Vagina (tissue), 2 donors: ENCODE results near the gene NOP14. TPM values are rescaled to one million over a fixed set of nuclear protein-coding genes. Genes with fewer than 3 reads are reported as not detected.

Experiments
- DNase-seq, 2 donors: peaks; one replicate each; pipeline ENCODE4 v3.0.0-alpha.2; 2017; ENCODE audit errors: extremely low spot score in 2 of 2
- H3K27ac ChIP-seq: fragments of 200-600 bp; sonication (generic); one replicate; pipeline ENCODE4 v1.5.1; 2019
- H3K27me3 ChIP-seq: fragments of 200-600 bp; sonication (generic); one replicate; pipeline ENCODE4 v1.5.1; 2019
- H3K36me3 ChIP-seq, 2 donors: fragments of 200-600 bp; sonication (generic); one replicate each; pipeline ENCODE4 v1.5.1; 2017 to 2019
- H3K4me1 ChIP-seq: fragments of 200-600 bp; sonication (generic); one replicate; pipeline ENCODE4 v1.5.1; 2019
- H3K4me3 ChIP-seq, 2 donors: fragments of 200-600 bp; sonication (generic); 1 replicate in 1 of 2; 2 replicates in 1 of 2; pipeline ENCODE4 v1.5.1; 2016 to 2019
- H3K9me3 ChIP-seq: fragments of 200-600 bp; sonication (generic); one replicate; pipeline ENCODE4 v1.5.1; 2019
- CTCF ChIP-seq, 3 experiments: fragments of 450-650 bp in 2 of 3; fragments of 200-600 bp in 1 of 3; sonication (generic) in 1 of 3; IDR thresholded peaks; one replicate each; pipeline ENCODE4 v1.5.1; 2017 to 2019; ENCODE audit warnings: antibody characterized with exemption in 3 of 3, mild to moderate bottlenecking in 2 of 3, moderate library complexity in 2 of 3
- POLR2A ChIP-seq, 2 donors: fragments of 450-650 bp; IDR thresholded peaks; one replicate each; pipeline ENCODE4 v1.6.1; 2017; ENCODE audit warnings: antibody characterized with exemption in 2 of 2, mild to moderate bottlenecking in 2 of 2, moderate library complexity in 2 of 2
- POLR2AphosphoS5 ChIP-seq, 2 donors: sonication (generic); formaldehyde crosslinking; IDR thresholded peaks; one replicate each; pipeline ENCODE4 v1.9.0; 2017; ENCODE audit warnings: antibody characterized with exemption in 2 of 2, mild to moderate bottlenecking in 2 of 2, low read depth in 1 of 2; ENCODE audit not compliant: insufficient read depth in 1 of 2
- intact Hi-C: fragments of 100-400 bp; cut with DNase I; formaldehyde crosslinking; loops from one replicate; pipeline ENCODE4 v1.15.1; 2023
- total RNA-seq: library from RNA; depleted of rRNA; stranded (reverse); fragments of >200 nt; gene quantifications from one replicate; pipeline ENCODE4 v1.2.3, GENCODE V29; 2016

NOP14 gene
- total RNA-seq, 1 donor from 2014 or later: 18.9 TPM

- Histone ChIP-seq H3K27ac (no peak overlapping the region), H3K27me3 (no peaks in the 10 kb centered on the region), H3K9me3 (no peaks in the 10 kb centered on the region), H3K4me3 (no peak overlapping the region), H3K36me3 (peaks cover 0 to 78% of the 10 kb centered on the region in 2 donors), H3K4me1 (peaks cover 11% of the 10 kb centered on the region)
- no peak for DNase-seq
- TF ChIP-seq CTCF (IDR thresholded peaks at IDR 0.05) (no peak), POLR2A (IDR thresholded peaks at IDR 0.05) (no peak), POLR2AphosphoS5 (IDR thresholded peaks at IDR 0.05; ENCODE audit: insufficient read depth in 1 of 2, low read depth in 1 of 2) (no peak)
- intact Hi-C loops: no loop called here
Observed at GRCh38 chr4:2925931-2926860, 37.0 kb downstream of the NOP14 start.

- H3K4me3 ChIP-seq: no peak overlapping the region
- DNase-seq: no peak
- intact Hi-C loops: no loop called here
- TF ChIP-seq POLR2AphosphoS5 (IDR thresholded peaks at IDR 0.05; ENCODE audit: insufficient read depth in 1 of 2, low read depth in 1 of 2): no peak
- TF ChIP-seq CTCF (IDR thresholded peaks at IDR 0.05): no peak
- no peak for TF ChIP-seq POLR2A (IDR thresholded peaks at IDR 0.05)
- peaks cover 11% of the 10 kb centered on the region for H3K4me1 ChIP-seq
- peaks cover 0 to 74% of the 10 kb centered on the region in 2 donors for H3K36me3 ChIP-seq
- H3K9me3 ChIP-seq: no peaks in the 10 kb centered on the region
- no peak overlapping the region for H3K27ac ChIP-seq
- H3K27me3 ChIP-seq: no peaks in the 10 kb centered on the region
Observed at GRCh38 chr4:2925496-2925895, 37.7 kb downstream of the NOP14 start.

- intact Hi-C loops: no loop called here
- H3K27ac ChIP-seq: no peak overlapping the region
- H3K4me1 ChIP-seq: peaks cover 11% of the 10 kb centered on the region
- TF ChIP-seq CTCF (IDR thresholded peaks at IDR 0.05): no peak
- TF ChIP-seq POLR2AphosphoS5 (IDR thresholded peaks at IDR 0.05; ENCODE audit: insufficient read depth in 1 of 2, low read depth in 1 of 2): no peak
- no peak for TF ChIP-seq POLR2A (IDR thresholded peaks at IDR 0.05)
- peaks cover 0 to 74% of the 10 kb centered on the region in 2 donors for H3K36me3 ChIP-seq
- no peaks in the 10 kb centered on the region for H3K27me3 ChIP-seq
- H3K9me3 ChIP-seq: no peaks in the 10 kb centered on the region
- no peak overlapping the region for H3K4me3 ChIP-seq
- no peak for DNase-seq
Observed at GRCh38 chr4:2924765-2925301, 38.4 kb downstream of the NOP14 start.

- no peak overlapping the region for H3K4me3 ChIP-seq
- peaks cover 0 to 76% of the 10 kb centered on the region in 2 donors for H3K36me3 ChIP-seq
- intact Hi-C loops: no loop called here
- TF ChIP-seq POLR2AphosphoS5 (IDR thresholded peaks at IDR 0.05; ENCODE audit: insufficient read depth in 1 of 2, low read depth in 1 of 2) (no peak), POLR2A (IDR thresholded peaks at IDR 0.05) (no peak), CTCF (IDR thresholded peaks at IDR 0.05) (no peak)
- H3K9me3 ChIP-seq: no peaks in the 10 kb centered on the region
- no peak for DNase-seq
- peaks cover 11% of the 10 kb centered on the region for H3K4me1 ChIP-seq
- no peaks in the 10 kb centered on the region for H3K27me3 ChIP-seq
- H3K27ac ChIP-seq: no peak overlapping the region
Observed at GRCh38 chr4:2924286-2924685, 38.9 kb downstream of the NOP14 start.
